Dermis lymphatic vessel endothelial cell (primary cell): ENCODE measurements around the gene PSMD11. TPM values are rescaled to one million over a fixed set of nuclear protein-coding genes. Genes with fewer than 3 reads are reported as not detected.

Source experiments
- total RNA-seq: library from RNA; depleted of rRNA; stranded (reverse); fragments of >200 nt; gene quantifications from 2 replicates; pipeline ENCODE4 v1.2.1, GENCODE V29; 2014

The PSMD11 gene
- total RNA-seq: 86.9 and 99.6 TPM in 2 replicates

GRCh38 chr17:32444301-32445073 is at the start of gene PSMD11:
TSS of gene PSMD11 (plus strand) at chr17:32444510. CDS start at chr17:32444524, 14 bp downstream.

GRCh38 chr17:32486701-32487472 is 42.6 kb downstream of the PSMD11 start, which contains the start of gene CDK5R1:
TSS of gene CDK5R1 (plus strand) at chr17:32486993. CDS start at chr17:32487621, 628 bp downstream.

Other genes with a start within 250 kb of the PSMD11 start
- gene RHBDL3, start 178.7 kb upstream of the PSMD11 start, total RNA-seq: under 0.01 TPM in 2 replicates
- 23.5 and 23.8 TPM in 2 replicates for gene C17orf75, start 102.3 kb upstream of the PSMD11 start, total RNA-seq
- 67.6 and 89.1 TPM in 2 replicates for gene ZNF207, start 94.4 kb upstream of the PSMD11 start, total RNA-seq
- gene CDK5R1, start 42.5 kb downstream of the PSMD11 start, total RNA-seq: 0.98 and 1.9 TPM in 2 replicates